SK-N-SH (cell line): ENCODE results near the gene NKD1. TPM values are rescaled to one million over a fixed set of nuclear protein-coding genes. Genes with fewer than 3 reads are reported as not detected.

ENCODE experiments used
- CTCF ChIA-PET: fragments of 300-600, 350-600 bp; formaldehyde crosslinking; extraction: SDS; loops from one replicate; lab custom pipeline; 2021; lab: Yijun Ruan, JAX
- POLR2A ChIA-PET: fragments of 350-600 bp; sonication (Branson Sonifier 250); formaldehyde crosslinking; extraction: SDS; loops from one replicate; lab custom pipeline; 2020; ENCODE audit warnings: antibody characterized with exemption, inconsistent platforms; lab: Yijun Ruan, JAX
- DNase-seq: peaks from one replicate; pipeline ENCODE4 v3.0.0; 2012
- H2AFZ ChIP-seq: fragments of 200-600 bp; sonication (generic); 2 replicates; pipeline ENCODE4 v1.8.1; 2016; ENCODE audit warnings: antibody characterized with exemption, mild to moderate bottlenecking, low read depth
- H3F3A ChIP-seq: fragments of 200-600 bp; sonication (generic); replicated peaks from 2 replicates; pipeline ENCODE3; 2016; ENCODE audit warnings: antibody characterized with exemption, mild to moderate bottlenecking; ENCODE audit not compliant: insufficient read depth
- H3K27ac ChIP-seq, 2 experiments: fragments of 200-500 bp in 1 of 2; fragments of 200-600 bp in 1 of 2; sonication (Bioruptor generic) in 1 of 2; sonication (generic), shearing (Covaris generic) in 1 of 2; 2 replicates each; pipeline versions ENCODE4 v1.5.1 to v1.6.1; 2014 to 2016; ENCODE audit warnings: low read depth in 2 of 2, inconsistent platforms in 1 of 2, low read length in 1 of 2, mild to moderate bottlenecking in 1 of 2, mixed read lengths in 1 of 2
- H3K27me3 ChIP-seq: fragments of 200-600 bp; sonication (generic), shearing (Covaris generic); 2 replicates; pipeline ENCODE4 v1.6.1; 2016; ENCODE audit warnings: mixed run types; ENCODE audit not compliant: insufficient read depth
- H3K36me3 ChIP-seq, 2 experiments: fragments of 200-500 bp in 1 of 2; fragments of 200-600 bp in 1 of 2; sonication (Bioruptor generic) in 1 of 2; sonication (generic) in 1 of 2; replicated peaks in 1 of 2; 2 replicates each; pipeline versions ENCODE3 to v1.5.1; 2014 to 2016; ENCODE audit warnings: low read length in 1 of 2, mild to moderate bottlenecking in 1 of 2; ENCODE audit not compliant: insufficient read depth in 2 of 2, control insufficient read depth in 1 of 2
- H3K4me1 ChIP-seq, 2 experiments: fragments of 200-500 bp in 1 of 2; fragments of 200-600 bp in 1 of 2; sonication (Bioruptor generic) in 1 of 2; sonication (generic), shearing (Covaris generic) in 1 of 2; 2 replicates each; pipeline versions ENCODE4 v1.5.1 to v1.6.1; 2014 to 2016; ENCODE audit warnings: low read depth in 1 of 2, low read length in 1 of 2, mixed run types in 1 of 2; ENCODE audit not compliant: insufficient read depth in 2 of 2, control insufficient read depth in 1 of 2
- H3K4me2 ChIP-seq: fragments of 200-600 bp; sonication (generic), shearing (Covaris generic); 2 replicates; pipeline ENCODE4 v1.6.1; 2017; ENCODE audit warnings: mixed run types
- H3K4me3 ChIP-seq, 2 experiments: fragments of 200-500 bp in 1 of 2; fragments of 200-600 bp in 1 of 2; sonication (Bioruptor generic) in 1 of 2; sonication (generic), shearing (Covaris generic) in 1 of 2; 2 replicates each; pipeline versions ENCODE4 v1.5.1 to v1.8.1; 2014 to 2016; ENCODE audit warnings: low read depth in 2 of 2, inconsistent platforms in 1 of 2, low read length in 1 of 2, mild to moderate bottlenecking in 1 of 2, mixed read lengths in 1 of 2, moderate library complexity in 1 of 2
- H3K79me2 ChIP-seq: fragments of 200-600 bp; sonication (generic); 2 replicates; pipeline ENCODE4 v1.8.1; 2017; ENCODE audit warnings: mild to moderate bottlenecking; ENCODE audit not compliant: insufficient read depth
- H3K9ac ChIP-seq: fragments of 200-600 bp; sonication (generic); 2 replicates; pipeline ENCODE4 v1.6.1; 2017; ENCODE audit warnings: mixed run types
- H3K9me2 ChIP-seq: fragments of 200-600 bp; sonication (generic); 2 replicates; pipeline ENCODE4 v1.6.1; 2017; ENCODE audit warnings: mixed run types
- H3K9me3 ChIP-seq: fragments of 200-600 bp; sonication (generic); 2 replicates; pipeline ENCODE4 v1.6.1; 2017; ENCODE audit warnings: mixed run types, mild to moderate bottlenecking, moderate library complexity
- H4K20me1 ChIP-seq: fragments of 200-600 bp; sonication (generic); 2 replicates; pipeline ENCODE4 v1.6.1; 2017; ENCODE audit warnings: mild to moderate bottlenecking, mixed run types; ENCODE audit not compliant: insufficient read depth
- FOXJ3 ChIP-seq: sonication (generic); formaldehyde crosslinking; IDR thresholded peaks from 2 replicates; pipeline ENCODE4 v1.5.1; 2020; ENCODE audit warnings: mild to moderate bottlenecking, missing genetic modification reagents
- GABPA ChIP-seq: IDR thresholded peaks from 2 replicates; pipeline ENCODE4 v1.4.0; 2012; ENCODE audit warnings: low read depth, mild to moderate bottlenecking
- JUND ChIP-seq: IDR thresholded peaks from 2 replicates; pipeline ENCODE4 v1.4.0; 2012
- MEF2A ChIP-seq: IDR thresholded peaks from 2 replicates; pipeline ENCODE4 v1.4.0; 2012; ENCODE audit warnings: low read depth, borderline replicate concordance
- MXI1 ChIP-seq: IDR thresholded peaks from 2 replicates; pipeline ENCODE4 v1.6.1; 2012; ENCODE audit warnings: mild to moderate bottlenecking, low read depth, low read length, improper control_type of control experiment
- POLR2AphosphoS5 ChIP-seq: IDR thresholded peaks from 2 replicates; pipeline ENCODE4 v1.6.1; 2012; ENCODE audit warnings: low read depth, low read length
- RCOR1 ChIP-seq: fragments of 150-350 bp; IDR thresholded peaks from 2 replicates; pipeline ENCODE4 v1.6.1; 2017; ENCODE audit warnings: antibody characterized with exemption, low read length
- SMC3 ChIP-seq: IDR thresholded peaks from 2 replicates; pipeline ENCODE4 v1.6.1; 2012; ENCODE audit warnings: low read depth, low read length, improper control_type of control experiment
- TAF1 ChIP-seq: IDR thresholded peaks from 2 replicates; pipeline ENCODE4 v1.6.1; 2012; ENCODE audit warnings: low read depth, mild to moderate bottlenecking, low read length, moderate library complexity, borderline replicate concordance
- YY1 ChIP-seq: IDR thresholded peaks from 2 replicates; pipeline ENCODE4 v1.4.0; 2012; ENCODE audit warnings: low read depth, mild to moderate bottlenecking
- WGBS: methylation state at CpG from one replicate; pipeline ENCODE4 v1.1.6; 2017; ENCODE audit warnings: low lambda C conversion rate; 5-methylcytosine and 5-hydroxymethylcytosine counted together
- polyA plus RNA-seq, 3 experiments: library from polyadenylated mRNA; depleted of rRNA; stranded (reverse); fragments of >200 nt; gene quantifications; 2 replicates each; pipeline ENCODE4 v1.2.3, GENCODE V29; 2012
- TF ChIP-seq, protein P1 (sequence below): fragments of 150-350 bp; IDR thresholded peaks from 2 replicates; pipeline ENCODE4 v1.6.1; 2017; ENCODE audit warnings: antibody characterized with exemption, low read length, low read depth, borderline replicate concordance
- TF ChIP-seq, protein P2 (sequence below): IDR thresholded peaks from 2 replicates; pipeline ENCODE4; 2012
- TF ChIP-seq, protein P3 (sequence below): fragments of 200-600 bp; sonication (generic); IDR thresholded peaks from 2 replicates; pipeline ENCODE4 v1.6.1; 2017; ENCODE audit warnings: antibody characterized with exemption, mild to moderate bottlenecking, moderate library complexity

The NKD1 gene
- polyA plus RNA-seq, 1 of the 3 experiments (the other 2 are of a cell fraction), result 0.02 TPM

DNA sequence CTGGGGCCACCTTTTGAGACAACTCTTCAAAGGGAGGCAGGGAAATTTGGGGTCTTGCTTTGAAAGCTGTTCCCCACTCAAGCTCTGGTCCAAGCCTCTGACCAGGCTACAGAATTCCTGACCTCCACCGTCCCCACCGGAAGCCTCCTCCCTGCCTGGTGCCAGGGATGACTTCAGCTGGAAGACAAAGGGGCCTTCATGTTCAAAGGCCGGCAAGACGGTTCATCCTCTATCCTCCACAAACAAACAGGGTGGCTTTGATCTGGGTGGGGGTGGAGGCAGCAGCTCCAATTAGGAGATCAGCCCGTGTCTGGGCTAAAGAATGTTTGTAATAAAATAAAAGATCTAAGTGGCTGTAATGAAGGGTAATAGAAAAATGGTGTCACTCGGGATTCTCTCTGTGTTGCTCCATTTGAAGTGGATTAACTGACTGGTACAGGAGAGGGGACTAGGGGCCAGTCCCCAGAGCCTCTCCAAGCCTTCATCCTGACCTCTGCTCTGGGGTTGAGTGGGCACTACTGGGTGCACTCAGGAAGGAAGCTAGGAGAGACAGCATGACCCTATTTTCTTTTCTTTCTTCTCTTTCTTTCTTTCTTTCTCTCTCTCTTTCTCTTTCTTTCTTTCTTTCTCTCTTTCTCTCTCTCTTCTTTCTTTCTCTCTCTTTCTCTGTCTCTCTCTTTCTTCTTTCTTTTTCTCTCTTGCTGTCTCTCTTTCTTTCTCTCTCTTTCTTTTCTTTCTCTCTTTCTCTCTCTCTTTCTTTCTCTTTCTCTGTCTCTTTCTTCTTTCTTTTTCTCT, 27.5 kb upstream of the NKD1 start:
- no peak overlapping the region for H3K9ac ChIP-seq
- no peaks in the 10 kb centered on the region for H4K20me1 ChIP-seq
- 27% methylated on average over 6 of the region's 6 CpGs for WGBS
- no peaks in the 10 kb centered on the region for H3K4me1 ChIP-seq
- no peaks in the 10 kb centered on the region for H3K9me2 ChIP-seq
- no peak overlapping the region for H2AFZ ChIP-seq
- H3K79me2 ChIP-seq, result no peaks in the 10 kb centered on the region
- ChIA-PET CTCF (interaction anchor here (0.8 kb wide), 1 partner anchor 9 kb away, joined by 3 read pairs; no protein-coding TSS in a partner anchor), POLR2A (interaction anchor here (0.6 to 0.7 kb wide), 2 partner anchors 14 to 44 kb away, joined by 4 read pairs; no protein-coding TSS in a partner anchor)
- H3K27ac ChIP-seq, result no peak overlapping the region
- TF ChIP-seq POLR2AphosphoS5 (no peak), MEF2A (no peak), YY1 (no peak), RCOR1 (no peak), SMC3 (no peak), FOXJ3 (CRISPR knock-in tag) (no peak), GABPA (no peak), MXI1 (no peak), TAF1 (no peak), JUND (no peak)
- TF ChIP-seq, protein P1, sequence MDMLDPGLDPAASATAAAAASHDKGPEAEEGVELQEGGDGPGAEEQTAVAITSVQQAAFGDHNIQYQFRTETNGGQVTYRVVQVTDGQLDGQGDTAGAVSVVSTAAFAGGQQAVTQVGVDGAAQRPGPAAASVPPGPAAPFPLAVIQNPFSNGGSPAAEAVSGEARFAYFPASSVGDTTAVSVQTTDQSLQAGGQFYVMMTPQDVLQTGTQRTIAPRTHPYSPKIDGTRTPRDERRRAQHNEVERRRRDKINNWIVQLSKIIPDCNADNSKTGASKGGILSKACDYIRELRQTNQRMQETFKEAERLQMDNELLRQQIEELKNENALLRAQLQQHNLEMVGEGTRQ, result no peak
- TF ChIP-seq, protein P2, sequence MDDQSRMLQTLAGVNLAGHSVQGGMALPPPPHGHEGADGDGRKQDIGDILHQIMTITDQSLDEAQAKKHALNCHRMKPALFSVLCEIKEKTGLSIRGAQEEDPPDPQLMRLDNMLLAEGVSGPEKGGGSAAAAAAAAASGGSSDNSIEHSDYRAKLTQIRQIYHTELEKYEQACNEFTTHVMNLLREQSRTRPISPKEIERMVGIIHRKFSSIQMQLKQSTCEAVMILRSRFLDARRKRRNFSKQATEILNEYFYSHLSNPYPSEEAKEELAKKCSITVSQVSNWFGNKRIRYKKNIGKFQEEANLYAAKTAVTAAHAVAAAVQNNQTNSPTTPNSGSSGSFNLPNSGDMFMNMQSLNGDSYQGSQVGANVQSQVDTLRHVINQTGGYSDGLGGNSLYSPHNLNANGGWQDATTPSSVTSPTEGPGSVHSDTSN, result no peak
- TF ChIP-seq, protein P3, sequence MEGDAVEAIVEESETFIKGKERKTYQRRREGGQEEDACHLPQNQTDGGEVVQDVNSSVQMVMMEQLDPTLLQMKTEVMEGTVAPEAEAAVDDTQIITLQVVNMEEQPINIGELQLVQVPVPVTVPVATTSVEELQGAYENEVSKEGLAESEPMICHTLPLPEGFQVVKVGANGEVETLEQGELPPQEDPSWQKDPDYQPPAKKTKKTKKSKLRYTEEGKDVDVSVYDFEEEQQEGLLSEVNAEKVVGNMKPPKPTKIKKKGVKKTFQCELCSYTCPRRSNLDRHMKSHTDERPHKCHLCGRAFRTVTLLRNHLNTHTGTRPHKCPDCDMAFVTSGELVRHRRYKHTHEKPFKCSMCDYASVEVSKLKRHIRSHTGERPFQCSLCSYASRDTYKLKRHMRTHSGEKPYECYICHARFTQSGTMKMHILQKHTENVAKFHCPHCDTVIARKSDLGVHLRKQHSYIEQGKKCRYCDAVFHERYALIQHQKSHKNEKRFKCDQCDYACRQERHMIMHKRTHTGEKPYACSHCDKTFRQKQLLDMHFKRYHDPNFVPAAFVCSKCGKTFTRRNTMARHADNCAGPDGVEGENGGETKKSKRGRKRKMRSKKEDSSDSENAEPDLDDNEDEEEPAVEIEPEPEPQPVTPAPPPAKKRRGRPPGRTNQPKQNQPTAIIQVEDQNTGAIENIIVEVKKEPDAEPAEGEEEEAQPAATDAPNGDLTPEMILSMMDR, result no peak
- no peak for DNase-seq
- no peaks in the 10 kb centered on the region for H3K27me3 ChIP-seq
- H3K9me3 ChIP-seq, result no peaks in the 10 kb centered on the region
- H3F3A ChIP-seq, result no peaks in the 10 kb centered on the region
- H3K4me3 ChIP-seq, result no peak overlapping the region
- no peaks in the 10 kb centered on the region for H3K36me3 ChIP-seq
- no peak overlapping the region for H3K4me2 ChIP-seq
